MCF 10A (cell line): ENCODE results near the gene CHRNA4. TPM values are rescaled to one million over a fixed set of nuclear protein-coding genes. Genes with fewer than 3 reads are reported as not detected.

Source experiments
- BruUV-seq: library from RNA; stranded (reverse); fragments of 400-500 nt; replicated peaks from 2 replicates; lab custom pipeline; 2021; lab: Mats Ljungman, UMichigan
- CTCF ChIA-PET: fragments of 300-600 bp; sonication (Branson Sonifier 250); formaldehyde crosslinking; extraction: SDS; loops from one replicate; lab custom pipeline; 2021; ENCODE audit warnings: antibody characterized with exemption, inconsistent platforms; lab: Yijun Ruan, JAX
- POLR2A ChIA-PET: fragments of 300-600, 350-650 bp; sonication (Branson Sonifier 250); formaldehyde crosslinking; extraction: SDS; loops from one replicate; lab custom pipeline; 2020; ENCODE audit warnings: antibody characterized with exemption, inconsistent platforms; lab: Yijun Ruan, JAX
- DNase-seq: peaks from one replicate; pipeline ENCODE4 v3.0.0-alpha.2; 2018; ENCODE audit not compliant: unreplicated experiment
- H3K27ac Mint-ChIP-seq: one replicate; pipeline ENCODE4 v1.8.0; 2022; ENCODE audit warnings: mild to moderate bottlenecking, low read depth, mixed read lengths; ENCODE audit not compliant: unreplicated experiment
- H3K27me3 Mint-ChIP-seq: one replicate; pipeline ENCODE4 v1.8.0; 2022; ENCODE audit warnings: mixed read lengths; ENCODE audit not compliant: insufficient read depth, unreplicated experiment
- H3K36me3 Mint-ChIP-seq: one replicate; pipeline ENCODE4 v1.8.0; 2022; ENCODE audit warnings: mild to moderate bottlenecking, moderate library complexity, mixed read lengths; ENCODE audit not compliant: insufficient read depth, unreplicated experiment
- H3K4me1 Mint-ChIP-seq: one replicate; pipeline ENCODE4 v1.8.0; 2022; ENCODE audit warnings: mixed read lengths; ENCODE audit not compliant: insufficient read depth, unreplicated experiment
- H3K4me3 Mint-ChIP-seq: one replicate; pipeline ENCODE4 v1.8.0; 2022; ENCODE audit warnings: mild to moderate bottlenecking, moderate library complexity, mixed read lengths; ENCODE audit not compliant: unreplicated experiment
- H3K9me3 Mint-ChIP-seq: one replicate; pipeline ENCODE4 v1.8.0; 2022; ENCODE audit warnings: mixed read lengths; ENCODE audit not compliant: unreplicated experiment
- intact Hi-C: fragments of 100-400 bp; cut with micrococcal nuclease; formaldehyde crosslinking; loops from 2 replicates; pipeline ENCODE4 v1.14.1; 2022
- total RNA-seq: library from RNA; stranded (reverse); gene quantifications from 2 replicates; pipeline ENCODE4 v1.2.3, GENCODE V29; 2022
- TF ChIP-seq, protein P1 (sequence below): fragments of 200-600 bp; IDR thresholded peaks from one replicate; pipeline ENCODE4 v1.8.0; 2022; ENCODE audit warnings: antibody characterized with exemption, mild to moderate bottlenecking; ENCODE audit not compliant: unreplicated experiment

Gene CHRNA4
- total RNA-seq, 1 experiment from 2014 or later = not detected

DNA sequence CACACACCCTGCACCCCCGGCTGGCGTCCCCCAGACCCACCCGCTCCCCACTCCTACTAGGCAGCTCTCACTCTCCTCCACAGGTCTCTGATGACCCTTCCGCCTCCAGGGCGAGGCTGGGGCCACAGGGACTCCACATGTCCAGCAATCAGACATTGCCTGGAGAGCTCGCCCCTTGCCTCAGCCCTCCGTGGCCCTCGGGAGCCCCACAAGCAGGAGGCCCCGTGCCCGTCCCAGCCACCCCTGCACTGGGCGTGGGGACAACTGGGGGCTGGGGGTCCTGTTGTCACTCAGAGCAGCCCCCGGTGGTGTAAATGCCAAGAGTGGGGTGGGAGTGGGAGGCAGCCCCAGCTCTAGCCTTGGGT is 66.6 kb downstream of the CHRNA4 start:
- no peak overlapping the region for H3K27ac Mint-ChIP-seq
- H3K9me3 Mint-ChIP-seq = no peaks in the 10 kb centered on the region
- no peak overlapping the region for H3K4me3 Mint-ChIP-seq
- no TSS peak for BruUV-seq
- no peaks in the 10 kb centered on the region for H3K4me1 Mint-ChIP-seq
- no peak for DNase-seq
- TF ChIP-seq, protein P1, sequence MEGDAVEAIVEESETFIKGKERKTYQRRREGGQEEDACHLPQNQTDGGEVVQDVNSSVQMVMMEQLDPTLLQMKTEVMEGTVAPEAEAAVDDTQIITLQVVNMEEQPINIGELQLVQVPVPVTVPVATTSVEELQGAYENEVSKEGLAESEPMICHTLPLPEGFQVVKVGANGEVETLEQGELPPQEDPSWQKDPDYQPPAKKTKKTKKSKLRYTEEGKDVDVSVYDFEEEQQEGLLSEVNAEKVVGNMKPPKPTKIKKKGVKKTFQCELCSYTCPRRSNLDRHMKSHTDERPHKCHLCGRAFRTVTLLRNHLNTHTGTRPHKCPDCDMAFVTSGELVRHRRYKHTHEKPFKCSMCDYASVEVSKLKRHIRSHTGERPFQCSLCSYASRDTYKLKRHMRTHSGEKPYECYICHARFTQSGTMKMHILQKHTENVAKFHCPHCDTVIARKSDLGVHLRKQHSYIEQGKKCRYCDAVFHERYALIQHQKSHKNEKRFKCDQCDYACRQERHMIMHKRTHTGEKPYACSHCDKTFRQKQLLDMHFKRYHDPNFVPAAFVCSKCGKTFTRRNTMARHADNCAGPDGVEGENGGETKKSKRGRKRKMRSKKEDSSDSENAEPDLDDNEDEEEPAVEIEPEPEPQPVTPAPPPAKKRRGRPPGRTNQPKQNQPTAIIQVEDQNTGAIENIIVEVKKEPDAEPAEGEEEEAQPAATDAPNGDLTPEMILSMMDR = no peak
- POLR2A ChIA-PET = interaction anchor here (0.5 to 1.1 kb wide), 3 partner anchors 22 to 342 kb away, joined by 3 to 5 read pairs (median 3); partner anchors contain the start of genes ARFGAP1 and SLC17A9
- CTCF ChIA-PET = interaction anchor here (0.9 to 2.0 kb wide), 5 partner anchors 10 to 238 kb away, joined by 3 to 9 read pairs (median 3); no protein-coding TSS in a partner anchor
- peaks cover 29% of the 10 kb centered on the region for H3K27me3 Mint-ChIP-seq
- intact Hi-C loops = no loop called here
- H3K36me3 Mint-ChIP-seq = peaks cover 10% of the 10 kb centered on the region

DNA sequence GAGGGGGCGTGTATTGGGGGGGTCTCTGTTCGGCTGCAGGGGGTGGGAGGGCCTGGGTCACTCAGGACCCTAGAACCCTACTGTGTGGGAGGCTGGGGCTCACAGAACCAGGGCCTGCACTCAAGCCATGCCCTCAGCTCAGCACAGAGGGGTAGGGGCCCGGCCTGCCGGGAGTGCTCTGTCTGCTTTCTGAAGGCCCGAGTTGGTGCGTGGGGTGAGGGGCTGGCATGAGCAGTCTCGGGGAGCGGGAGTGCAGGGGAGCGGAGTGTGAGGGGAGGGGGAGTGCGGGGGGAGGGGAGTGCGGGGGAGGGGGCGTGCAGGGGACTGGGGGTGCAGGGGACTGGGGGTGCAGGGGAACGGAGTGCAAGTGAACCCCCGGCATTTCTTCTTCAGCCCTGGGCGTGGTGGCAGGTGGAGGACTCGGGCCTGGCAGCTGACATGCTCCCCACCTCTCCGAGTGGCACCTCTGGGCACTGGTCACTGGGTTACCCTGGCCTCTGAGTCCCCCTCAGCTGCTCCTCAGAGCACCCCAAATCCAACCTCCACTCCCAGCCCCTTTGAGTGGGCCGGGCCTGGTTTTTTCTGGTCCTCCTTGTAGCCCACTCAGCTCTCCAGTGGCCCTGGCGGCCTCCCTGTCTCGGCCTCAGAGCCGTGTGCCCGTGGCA is 67.1 kb downstream of the CHRNA4 start:
- CTCF ChIA-PET = interaction anchor here (0.9 to 2.0 kb wide), 4 partner anchors 9 to 87 kb away, joined by 3 to 9 read pairs (median 3); no protein-coding TSS in a partner anchor
- H3K4me3 Mint-ChIP-seq = no peak overlapping the region
- H3K9me3 Mint-ChIP-seq = no peaks in the 10 kb centered on the region
- TF ChIP-seq, protein P1 = no peak
- H3K36me3 Mint-ChIP-seq = peaks cover 16% of the 10 kb centered on the region
- H3K4me1 Mint-ChIP-seq = no peaks in the 10 kb centered on the region
- DNase-seq = no peak
- POLR2A ChIA-PET = interaction anchor here (0.5 to 1.1 kb wide), 2 partner anchors 21 to 85 kb away, joined by 3 to 5 read pairs; partner anchors contain the start of gene ARFGAP1
- H3K27me3 Mint-ChIP-seq = peaks cover 24% of the 10 kb centered on the region
- intact Hi-C loops = no loop called here
- H3K27ac Mint-ChIP-seq = no peak overlapping the region
- BruUV-seq = no TSS peak

- no peaks in the 10 kb centered on the region for H3K4me1 Mint-ChIP-seq
- H3K4me3 Mint-ChIP-seq = no peak overlapping the region
- H3K27ac Mint-ChIP-seq = no peak overlapping the region
- peaks cover 19% of the 10 kb centered on the region for H3K27me3 Mint-ChIP-seq
- DNase-seq = no peak
- ChIA-PET CTCF (no interaction called here), POLR2A (no interaction called here)
- intact Hi-C loops = no loop called here
- peaks cover 21% of the 10 kb centered on the region for H3K36me3 Mint-ChIP-seq
- no peaks in the 10 kb centered on the region for H3K9me3 Mint-ChIP-seq
- TF ChIP-seq, protein P1 = no peak
- BruUV-seq = no TSS peak
Measured at GRCh38 chr20:63293456-63293855, 67.7 kb downstream of the CHRNA4 start.

Other genes starting within 250 kb of the CHRNA4 start
- gene YTHDF1, start 145.2 kb downstream of the CHRNA4 start, total RNA-seq = 47.1 and 49.5 TPM in 2 replicates
- not detected in 2 replicates for gene BIRC7, start 125.4 kb downstream of the CHRNA4 start, total RNA-seq
- gene NKAIN4, start 106.9 kb downstream of the CHRNA4 start, total RNA-seq = not detected in 2 replicates
- 93.6 and 97.2 TPM in 2 replicates for gene ARFGAP1, start 88.5 kb downstream of the CHRNA4 start, total RNA-seq
- gene COL20A1, start 68.2 kb downstream of the CHRNA4 start, total RNA-seq = 0.07 and 0.14 TPM in 2 replicates
- gene KCNQ2, start 111.3 kb upstream of the CHRNA4 start, total RNA-seq = not detected in 2 replicates
- 3.3 and 9.9 TPM in 2 replicates for gene EEF1A2, start 137.7 kb upstream of the CHRNA4 start, total RNA-seq
- 315 and 355 TPM in 2 replicates for gene PPDPF, start 159.4 kb upstream of the CHRNA4 start, total RNA-seq
- gene PTK6, start 176.0 kb upstream of the CHRNA4 start, total RNA-seq = 3.8 and 4.4 TPM in 2 replicates
- 0.81 and 1.4 TPM in 2 replicates for gene SRMS, start 186.4 kb upstream of the CHRNA4 start, total RNA-seq
- 2.4 and 3.9 TPM in 2 replicates for gene FNDC11, start 192.8 kb upstream of the CHRNA4 start, total RNA-seq
- 18.1 and 24.7 TPM in 2 replicates for gene HELZ2, start 212.9 kb upstream of the CHRNA4 start, total RNA-seq